Transverse colon (tissue), 4 donors: ENCODE measurements around the gene SCN3A. TPM values are rescaled to one million over a fixed set of nuclear protein-coding genes. Genes with fewer than 3 reads are reported as not detected.

Source experiments
- DNase-seq: peaks from one replicate; pipeline ENCODE4 v3.0.0-alpha.2; 2019
- H3K27ac ChIP-seq, 4 donors: fragments of 200-600 bp; sonication (generic); 2 replicates each; pipeline ENCODE4 v1.5.1; 2016 to 2018; ENCODE audit warnings: inconsistent platforms in 4 of 4
- H3K27me3 ChIP-seq: fragments of 200-600 bp; sonication (generic); 2 replicates; pipeline ENCODE4 v1.5.1; 2017; ENCODE audit warnings: inconsistent platforms
- H3K36me3 ChIP-seq, 4 donors: fragments of 200-600 bp; sonication (generic); 2 replicates each; pipeline ENCODE4 v1.5.1; 2017 to 2019; ENCODE audit warnings: inconsistent platforms in 4 of 4
- H3K4me1 ChIP-seq, 4 donors: fragments of 200-600 bp; sonication (generic); 2 replicates each; pipeline ENCODE4 v1.5.1; 2017 to 2020; ENCODE audit warnings: inconsistent platforms in 4 of 4
- H3K4me3 ChIP-seq, 4 donors: fragments of 200-600 bp; sonication (generic); 1 replicate in 1 of 4; 2 replicates in 3 of 4; pipeline versions ENCODE4 v1.5.1 to v1.6.1; 2017 to 2019; ENCODE audit warnings: inconsistent platforms in 4 of 4
- H3K9me3 ChIP-seq, 2 donors: fragments of 200-600 bp; sonication (generic); 2 replicates each; pipeline ENCODE4 v1.5.1; 2017 to 2019; ENCODE audit warnings: inconsistent platforms in 2 of 2
- EP300 ChIP-seq: sonication (generic); formaldehyde crosslinking; IDR thresholded peaks from one replicate; pipeline ENCODE4 v1.6.1; 2017; ENCODE audit warnings: antibody characterized with exemption, low read depth
- POLR2A ChIP-seq: fragments of 450-650 bp; IDR thresholded peaks from one replicate; pipeline ENCODE4 v1.6.1; 2016; ENCODE audit warnings: antibody characterized with exemption, mild to moderate bottlenecking, moderate library complexity
- POLR2AphosphoS5 ChIP-seq, 3 donors: sonication (generic); formaldehyde crosslinking; IDR thresholded peaks; one replicate each; pipeline ENCODE4 v1.6.1; 2016; ENCODE audit warnings: antibody characterized with exemption in 3 of 3
- WGBS, 2 donors: methylation state at CpG; one replicate each; pipeline ENCODE4 v1.1.5; 2018; ENCODE audit warnings: low coverage in 1 of 2; 5-methylcytosine and 5-hydroxymethylcytosine counted together
- in situ Hi-C, 4 donors: fragments of 200-750 bp; cut with MboI; loops; one replicate each; pipeline versions ENCODE4 v1.15.0 to v1.15.1; 2017; ENCODE audit warnings: low sequenced_read_pairs in 3 of 4, low pct_ligation_motif_present in 1 of 4, low pct_unique_long_range_greater_than_20kb in 1 of 4
- intact Hi-C: fragments of 100-400 bp; cut with DNase I; formaldehyde crosslinking; loops from one replicate; pipeline ENCODE4 v1.15.1; 2023; ENCODE audit warnings: low total_unique reads
- total RNA-seq, 4 donors: library from RNA; depleted of rRNA; stranded (reverse); fragments of >200 nt; gene quantifications; one replicate each; pipeline ENCODE4 v1.1.0, GENCODE V29; 2016
- TF ChIP-seq, protein P1 (sequence below), 5 experiments: fragments of 200-600 bp in 3 of 5; fragments of 450-650 bp in 2 of 5; sonication (generic) in 3 of 5; IDR thresholded peaks; 1 replicate in 2 of 5; 2 replicates in 3 of 5; pipeline ENCODE4 v1.5.1; 2016 to 2017; ENCODE audit warnings: antibody characterized with exemption in 5 of 5, inconsistent platforms in 3 of 5, mild to moderate bottlenecking in 2 of 5, moderate library complexity in 1 of 5

Gene SCN3A
- 1 to 10 TPM in 2 of 4 donors, under 1 TPM in 2; 0.60 to 2.5 (median 1.4) TPM for total RNA-seq

DNA sequence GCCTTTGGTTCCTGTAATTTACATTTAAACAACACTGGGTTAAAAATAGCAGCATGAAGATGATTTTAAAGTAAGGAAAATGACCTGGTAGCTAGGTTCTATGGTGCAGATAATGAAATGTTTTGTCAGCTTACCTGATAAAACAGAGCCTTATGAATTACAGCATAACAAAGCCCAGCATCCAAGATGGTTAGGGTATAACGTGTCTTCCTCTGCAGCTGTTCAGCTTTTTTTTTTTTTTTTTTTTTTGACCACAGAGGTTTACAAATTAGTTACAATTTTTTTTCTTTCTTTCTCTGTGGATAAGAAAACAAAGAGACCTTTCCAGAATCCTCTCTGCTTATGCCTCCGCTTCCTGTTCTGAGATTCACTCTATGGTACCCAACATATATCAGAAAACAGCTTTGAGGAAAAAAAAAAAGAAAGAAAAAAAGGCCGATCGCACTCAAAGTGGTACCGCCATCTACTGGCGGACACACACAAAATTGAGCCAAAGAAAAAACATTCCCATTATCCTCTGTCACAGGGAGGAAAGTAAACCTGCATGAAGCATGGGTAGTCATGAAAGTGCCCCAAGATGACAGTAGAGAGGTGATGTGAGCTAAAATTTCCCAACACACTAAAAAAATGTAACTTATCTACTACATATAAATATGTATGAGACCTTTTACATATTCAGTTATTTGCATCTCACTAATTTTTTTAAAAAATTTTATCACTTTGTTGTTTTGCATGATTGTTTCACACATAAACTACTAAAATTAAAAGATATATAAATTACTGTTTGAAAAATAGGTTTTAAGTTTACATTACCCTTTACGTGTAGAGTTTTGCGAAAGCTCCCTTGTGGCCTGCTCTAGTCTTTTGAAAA, at the start of gene SCN3A:
Gene SCN3A, minus strand, starts transcription at position 362 of the 871 bp plus-strand sequence. CDS start 27,656 bp downstream, outside the sequence.
- in situ Hi-C loops, result loop anchor here in 2 of 4 donors (25.0 kb wide), 1 partner anchor 192 kb away; no protein-coding TSS in a partner anchor
- TF ChIP-seq, protein P1, sequence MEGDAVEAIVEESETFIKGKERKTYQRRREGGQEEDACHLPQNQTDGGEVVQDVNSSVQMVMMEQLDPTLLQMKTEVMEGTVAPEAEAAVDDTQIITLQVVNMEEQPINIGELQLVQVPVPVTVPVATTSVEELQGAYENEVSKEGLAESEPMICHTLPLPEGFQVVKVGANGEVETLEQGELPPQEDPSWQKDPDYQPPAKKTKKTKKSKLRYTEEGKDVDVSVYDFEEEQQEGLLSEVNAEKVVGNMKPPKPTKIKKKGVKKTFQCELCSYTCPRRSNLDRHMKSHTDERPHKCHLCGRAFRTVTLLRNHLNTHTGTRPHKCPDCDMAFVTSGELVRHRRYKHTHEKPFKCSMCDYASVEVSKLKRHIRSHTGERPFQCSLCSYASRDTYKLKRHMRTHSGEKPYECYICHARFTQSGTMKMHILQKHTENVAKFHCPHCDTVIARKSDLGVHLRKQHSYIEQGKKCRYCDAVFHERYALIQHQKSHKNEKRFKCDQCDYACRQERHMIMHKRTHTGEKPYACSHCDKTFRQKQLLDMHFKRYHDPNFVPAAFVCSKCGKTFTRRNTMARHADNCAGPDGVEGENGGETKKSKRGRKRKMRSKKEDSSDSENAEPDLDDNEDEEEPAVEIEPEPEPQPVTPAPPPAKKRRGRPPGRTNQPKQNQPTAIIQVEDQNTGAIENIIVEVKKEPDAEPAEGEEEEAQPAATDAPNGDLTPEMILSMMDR (IDR thresholded peaks at IDR 0.05), result peak; percentile 27 to 64 (median 56)
- TF ChIP-seq EP300, result no peak
- WGBS, 2 donors, result 15 to 23% methylated on average over 8 of the region's 8 CpGs
- no peaks in the 10 kb centered on the region for H3K9me3 ChIP-seq
- intact Hi-C loops, result no loop called here
- H3K4me1 ChIP-seq, result no peaks in the 10 kb centered on the region
- H3K36me3 ChIP-seq, result no peaks in the 10 kb centered on the region
- H3K27ac ChIP-seq, result no peak within 1 kb of the TSS
- H3K27me3 ChIP-seq, result no peaks in the 10 kb centered on the region
- H3K4me3 ChIP-seq, result no peak within 1 kb of the TSS
- peak; percentile 16 for DNase-seq

DNA sequence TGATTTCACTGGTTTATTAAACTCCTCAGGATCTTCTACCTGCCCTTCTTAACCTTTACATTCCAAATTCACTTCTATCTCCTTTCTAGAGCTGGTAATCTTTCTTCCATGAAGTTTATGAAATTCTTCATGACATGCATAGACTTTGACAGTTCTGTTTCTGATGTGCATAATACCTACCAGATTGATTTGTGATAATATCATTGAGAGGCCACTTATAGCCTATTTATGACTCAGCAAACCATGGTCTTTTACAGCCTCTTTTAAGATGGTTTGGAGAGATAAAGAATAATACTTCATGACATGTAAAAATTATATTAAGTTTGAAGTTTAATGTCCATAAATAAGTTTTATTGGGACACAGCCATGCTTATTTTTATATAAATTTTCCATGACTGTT, 49.3 kb upstream of the SCN3A start:
- H3K9me3 ChIP-seq, result no peaks in the 10 kb centered on the region
- no peaks in the 10 kb centered on the region for H3K4me1 ChIP-seq
- intact Hi-C loops (no loop called here), in situ Hi-C loops (no loop called here)
- no peak overlapping the region for H3K27ac ChIP-seq
- TF ChIP-seq POLR2A (no peak), POLR2AphosphoS5 (IDR thresholded peaks at IDR 0.05) (no peak), EP300 (no peak)
- TF ChIP-seq, protein P1 (IDR thresholded peaks at IDR 0.05), result no peak
- no peaks in the 10 kb centered on the region for H3K27me3 ChIP-seq
- no peak overlapping the region for H3K4me3 ChIP-seq
- H3K36me3 ChIP-seq, result no peaks in the 10 kb centered on the region
- no peak for DNase-seq

DNA sequence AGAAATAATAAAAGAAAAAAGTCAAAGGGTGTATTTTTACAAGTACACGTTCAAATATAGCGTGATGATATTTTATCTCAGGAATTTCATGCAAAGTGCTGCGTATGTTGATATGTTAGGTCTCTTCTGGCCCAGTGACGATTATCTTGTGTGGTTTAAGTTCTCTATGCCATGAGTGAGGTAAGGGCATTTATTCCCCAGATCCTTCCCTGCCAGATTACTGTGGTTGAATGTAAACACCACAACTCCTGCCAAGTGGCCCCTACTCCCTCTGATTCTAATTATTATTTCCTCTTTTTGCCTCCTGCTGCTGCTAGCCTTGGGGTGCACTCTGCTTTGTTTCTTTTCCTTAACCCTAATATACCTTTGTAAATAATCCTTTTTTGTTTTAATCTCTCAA, 47.5 kb upstream of the SCN3A start:
- H3K9me3 ChIP-seq, result no peaks in the 10 kb centered on the region
- no peak overlapping the region for H3K4me3 ChIP-seq
- TF ChIP-seq POLR2AphosphoS5 (IDR thresholded peaks at IDR 0.05) (no peak), EP300 (no peak), POLR2A (no peak)
- TF ChIP-seq, protein P1 (IDR thresholded peaks at IDR 0.05), result no peak
- in situ Hi-C loops (no loop called here), intact Hi-C loops (no loop called here)
- 69 to 85% methylated on average over 4 of the region's 4 CpGs for WGBS, 2 donors
- no peak overlapping the region for H3K27ac ChIP-seq
- H3K27me3 ChIP-seq, result no peaks in the 10 kb centered on the region
- no peaks in the 10 kb centered on the region for H3K36me3 ChIP-seq
- H3K4me1 ChIP-seq, result no peaks in the 10 kb centered on the region
- no peak for DNase-seq

DNA sequence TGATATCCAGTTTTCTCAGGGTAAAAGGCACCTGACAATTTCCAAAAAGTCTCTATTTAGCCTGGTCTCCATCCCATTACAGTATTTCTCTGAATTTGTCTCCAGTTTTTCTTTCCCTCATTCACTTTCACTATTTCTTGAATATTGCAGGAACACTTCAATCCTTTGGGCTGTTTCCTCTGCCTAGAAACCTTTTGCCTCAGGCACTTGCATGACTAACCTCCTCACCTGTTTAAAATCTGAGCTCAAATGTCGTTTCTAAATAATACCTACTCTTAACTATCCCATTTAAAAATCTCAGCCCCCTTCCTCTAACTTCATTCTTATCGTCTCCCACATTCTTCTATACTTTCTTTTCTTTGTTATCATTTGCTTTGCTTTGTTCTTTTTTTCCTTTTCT, 44.4 kb upstream of the SCN3A start:
- intact Hi-C loops (no loop called here), in situ Hi-C loops (no loop called here)
- Histone ChIP-seq H3K36me3 (no peaks in the 10 kb centered on the region), H3K27ac (no peak overlapping the region), H3K27me3 (no peaks in the 10 kb centered on the region), H3K9me3 (no peaks in the 10 kb centered on the region), H3K4me1 (no peaks in the 10 kb centered on the region), H3K4me3 (no peak overlapping the region)
- TF ChIP-seq POLR2AphosphoS5 (IDR thresholded peaks at IDR 0.05) (no peak), EP300 (no peak), POLR2A (no peak)
- TF ChIP-seq, protein P1 (IDR thresholded peaks at IDR 0.05), result no peak
- no peak for DNase-seq
- WGBS, 2 donors, result 48 to 58% methylated on average over 2 of the region's 2 CpGs
